Transverse colon (tissue), 3 donors: ENCODE measurements around the gene PLVAP.

ENCODE experiments used
- CTCF ChIP-seq, 5 experiments: fragments of 200-600 bp in 3 of 5; fragments of 450-650 bp in 2 of 5; sonication (generic) in 3 of 5; IDR thresholded peaks; 1 replicate in 2 of 5; 2 replicates in 3 of 5; pipeline ENCODE4 v1.5.1; 2016 to 2017; ENCODE audit warnings: antibody characterized with exemption in 5 of 5, inconsistent platforms in 3 of 5, mild to moderate bottlenecking in 2 of 5, moderate library complexity in 1 of 5
- POLR2A ChIP-seq: fragments of 450-650 bp; IDR thresholded peaks from one replicate; pipeline ENCODE4 v1.6.1; 2016; ENCODE audit warnings: antibody characterized with exemption, mild to moderate bottlenecking, moderate library complexity

- no peak for TF ChIP-seq CTCF (IDR thresholded peaks at IDR 0.05)
- TF ChIP-seq POLR2A, result no peak
Measured at GRCh38 chr19:17353386-17353785, 23.8 kb downstream of the PLVAP start.
